Stomach smooth muscle (tissue), 2 donors: ENCODE results near the gene ANKRD62.
"Not testable (repeated sequence)": the region's sequence is repeated elsewhere in the genome, so short reads cannot be mapped to it uniquely, and the experiment has no call there.

Source experiments
- H3K27ac ChIP-seq: one replicate; pipeline ENCODE4 v1.7.0; 2013; ENCODE audit warnings: mild to moderate bottlenecking, low read length, inconsistent platforms
- H3K27me3 ChIP-seq, 2 donors: one replicate each; pipeline ENCODE4 v1.7.0; 2013; ENCODE audit warnings: low read length in 2 of 2; ENCODE audit not compliant: insufficient read depth in 2 of 2, control insufficient read depth in 1 of 2
- H3K36me3 ChIP-seq, 2 donors: one replicate each; pipeline ENCODE4 v1.7.0; 2013; ENCODE audit warnings: low read length in 2 of 2; ENCODE audit not compliant: control insufficient read depth in 2 of 2, insufficient read depth in 2 of 2
- H3K4me1 ChIP-seq: one replicate; pipeline ENCODE4 v1.7.0; 2013; ENCODE audit warnings: low read length; ENCODE audit not compliant: control insufficient read depth, insufficient read depth
- H3K4me3 ChIP-seq, 2 donors: one replicate each; pipeline ENCODE4 v1.7.0; 2013; ENCODE audit warnings: low read length in 2 of 2
- H3K9ac ChIP-seq, 2 donors: one replicate each; pipeline ENCODE4 v1.7.0; 2013; ENCODE audit warnings: low read length in 2 of 2, mild to moderate bottlenecking in 1 of 2
- H3K9me3 ChIP-seq, 2 donors: one replicate each; pipeline ENCODE4 v1.7.0; 2013; ENCODE audit warnings: low read length in 2 of 2; ENCODE audit not compliant: control insufficient read depth in 2 of 2
- donor health status: healthy.
- donor health status: Pancreatic carcinoma.

ANKRD62 gene

GRCh38 chr18:12140866-12141265, 47.2 kb downstream of the ANKRD62 start:
- H3K9ac ChIP-seq, H3K4me1 ChIP-seq, H3K36me3 ChIP-seq, H3K9me3 ChIP-seq, H3K4me3 ChIP-seq, H3K27ac ChIP-seq, H3K27me3 ChIP-seq: not testable (repeated sequence)

GRCh38 chr18:12141778-12142177, 48.1 kb downstream of the ANKRD62 start:
- H3K27me3 ChIP-seq, H3K27ac ChIP-seq, H3K36me3 ChIP-seq, H3K9ac ChIP-seq, H3K4me3 ChIP-seq, H3K4me1 ChIP-seq, H3K9me3 ChIP-seq: not testable (repeated sequence)

- H3K9me3 ChIP-seq, H3K36me3 ChIP-seq, H3K27ac ChIP-seq, H3K4me1 ChIP-seq, H3K4me3 ChIP-seq, H3K27me3 ChIP-seq, H3K9ac ChIP-seq: not testable (repeated sequence)
Measured at GRCh38 chr18:12149431-12149830, 55.8 kb downstream of the ANKRD62 start.

- no peaks in the 10 kb centered on the region for H3K4me1 ChIP-seq
- no peaks in the 10 kb centered on the region for H3K9me3 ChIP-seq
- no peak overlapping the region for H3K9ac ChIP-seq
- no peaks in the 10 kb centered on the region for H3K27me3 ChIP-seq
- H3K36me3 ChIP-seq, result no peaks in the 10 kb centered on the region
- no peak overlapping the region for H3K27ac ChIP-seq
- H3K4me3 ChIP-seq, result no peak overlapping the region
Measured at GRCh38 chr18:12154361-12154760, 60.7 kb downstream of the ANKRD62 start.

GRCh38 chr18:12155996-12156395, 62.4 kb downstream of the ANKRD62 start:
- H3K4me3 ChIP-seq, result no peak overlapping the region
- H3K9ac ChIP-seq, result no peak overlapping the region
- H3K27me3 ChIP-seq, result no peaks in the 10 kb centered on the region
- no peaks in the 10 kb centered on the region for H3K9me3 ChIP-seq
- no peaks in the 10 kb centered on the region for H3K36me3 ChIP-seq
- H3K27ac ChIP-seq, result no peak overlapping the region
- no peaks in the 10 kb centered on the region for H3K4me1 ChIP-seq

- H3K4me1 ChIP-seq, result no peaks in the 10 kb centered on the region
Measured at GRCh38 chr18:12159446-12159845, 65.8 kb downstream of the ANKRD62 start.

GRCh38 chr18:12162786-12163185, 69.1 kb downstream of the ANKRD62 start:
- Histone ChIP-seq H3K9me3 (no peaks in the 10 kb centered on the region), H3K27ac (no peak overlapping the region), H3K27me3 (no peaks in the 10 kb centered on the region), H3K4me1 (no peaks in the 10 kb centered on the region), H3K9ac (no peak overlapping the region), H3K4me3 (no peak overlapping the region), H3K36me3 (no peaks in the 10 kb centered on the region)

More at GRCh38 chr18:12159446-12159845, 65.8 kb downstream of the ANKRD62 start:
- Histone ChIP-seq H3K27me3 (no peaks in the 10 kb centered on the region), H3K9me3 (no peaks in the 10 kb centered on the region), H3K4me3 (no peak overlapping the region), H3K9ac (no peak overlapping the region), H3K36me3 (no peaks in the 10 kb centered on the region), H3K27ac (no peak overlapping the region)

GRCh38 chr18:12165038-12165768, 71.6 kb downstream of the ANKRD62 start:
- Histone ChIP-seq H3K9me3 (no peaks in the 10 kb centered on the region), H3K4me3 (no peak overlapping the region), H3K4me1 (no peaks in the 10 kb centered on the region), H3K9ac (no peak overlapping the region), H3K27me3 (no peaks in the 10 kb centered on the region), H3K36me3 (no peaks in the 10 kb centered on the region), H3K27ac (no peak overlapping the region)
